HEK293 (cell line): Measurements from ENCODE around the gene PFN2.

Experiments used
- CTCF ChIA-PET: fragments of 350-600 bp; formaldehyde crosslinking; extraction: SDS; loops from one replicate; lab custom pipeline; 2021; ENCODE audit warnings: antibody characterized with exemption; lab: Yijun Ruan, JAX
- POLR2A ChIA-PET: fragments of 300-600 bp; formaldehyde crosslinking; extraction: SDS; loops from one replicate; lab custom pipeline; 2020; ENCODE audit warnings: antibody characterized with exemption, inconsistent platforms; lab: Yijun Ruan, JAX
- H3K27ac ChIP-seq: fragments of 200-500 bp; sonication (Bioruptor generic); 2 replicates; pipeline ENCODE4 v1.5.1; 2014; ENCODE audit warnings: low read depth, low read length, control low read depth, inconsistent platforms; ENCODE audit errors: extremely low read depth
- H3K36me3 ChIP-seq, 2 experiments: fragments of 200-500 bp in 1 of 2; sonication (Bioruptor generic) in 1 of 2; 1 replicate in 1 of 2; 2 replicates in 1 of 2; pipeline ENCODE4 v1.5.1; 2014 to 2017; ENCODE audit warnings: inconsistent platforms in 2 of 2, low read length in 2 of 2; ENCODE audit not compliant: control insufficient read depth in 2 of 2, insufficient read depth in 1 of 2
- H3K4me1 ChIP-seq: fragments of 200-500 bp; sonication (Bioruptor generic); 2 replicates; pipeline ENCODE4 v1.5.1; 2014; ENCODE audit warnings: mild to moderate bottlenecking, low read length, inconsistent platforms; ENCODE audit not compliant: control insufficient read depth, insufficient read depth
- H3K4me3 ChIP-seq: 2 replicates; pipeline ENCODE4 v1.5.1; 2011; ENCODE audit warnings: low read depth, mild to moderate bottlenecking, control low read depth, low read length, moderate library complexity
- H3K9me3 ChIP-seq: fragments of 200-500 bp; sonication (Bioruptor generic); 2 replicates; pipeline ENCODE4 v1.5.1; 2014; ENCODE audit warnings: low read depth, low read length, inconsistent platforms; ENCODE audit not compliant: control insufficient read depth, insufficient read depth
- KLF7 ChIP-seq: fragments of 450-650 bp; formaldehyde crosslinking; IDR thresholded peaks from 2 replicates; pipeline ENCODE4 v1.5.1; 2016; ENCODE audit warnings: missing biosample characterization, missing genetic modification characterization, borderline replicate concordance
- PRDM1 ChIP-seq: fragments of 450-650 bp; formaldehyde crosslinking; IDR thresholded peaks from 2 replicates; pipeline ENCODE4; 2016; ENCODE audit warnings: missing biosample characterization, missing genetic modification characterization
- REST ChIP-seq: fragments of 450-650 bp; formaldehyde crosslinking; IDR thresholded peaks from 2 replicates; pipeline ENCODE4 v1.5.1; 2016; ENCODE audit warnings: missing biosample characterization, missing genetic modification characterization
- SP3 ChIP-seq: fragments of 450-650 bp; formaldehyde crosslinking; IDR thresholded peaks from 2 replicates; pipeline ENCODE4 v1.5.1; 2016; ENCODE audit warnings: missing biosample characterization, missing genetic modification characterization
- ZBTB1 ChIP-seq: fragments of 450-650 bp; formaldehyde crosslinking; IDR thresholded peaks from 2 replicates; pipeline ENCODE4 v1.5.1; 2016; ENCODE audit warnings: missing biosample characterization, missing genetic modification characterization
- ZBTB21 ChIP-seq: fragments of 450-650 bp; formaldehyde crosslinking; IDR thresholded peaks from 2 replicates; pipeline ENCODE4 v1.5.1; 2017; ENCODE audit warnings: missing biosample characterization, missing genetic modification characterization
- ZBTB48 ChIP-seq: fragments of 450-650 bp; formaldehyde crosslinking; IDR thresholded peaks from 2 replicates; pipeline ENCODE4 v1.5.1; 2016; ENCODE audit warnings: missing biosample characterization, missing genetic modification characterization
- ZFP3 ChIP-seq: fragments of 450-650 bp; formaldehyde crosslinking; IDR thresholded peaks from 2 replicates; pipeline ENCODE4 v1.5.1; 2016; ENCODE audit warnings: low read depth, missing biosample characterization, missing genetic modification characterization
- ZNF138 ChIP-seq: fragments of 450-650 bp; formaldehyde crosslinking; IDR thresholded peaks from 2 replicates; pipeline ENCODE4 v1.5.1; 2016; ENCODE audit warnings: missing biosample characterization, missing genetic modification characterization, borderline replicate concordance
- ZNF157 ChIP-seq: fragments of 450-650 bp; formaldehyde crosslinking; IDR thresholded peaks from 2 replicates; pipeline ENCODE4 v1.5.1; 2016; ENCODE audit warnings: missing biosample characterization, missing genetic modification characterization
- ZNF175 ChIP-seq: fragments of 450-650 bp; formaldehyde crosslinking; IDR thresholded peaks from 2 replicates; pipeline ENCODE4 v1.5.1; 2016; ENCODE audit warnings: missing biosample characterization, missing genetic modification characterization
- ZNF274 ChIP-seq, 2 experiments: fragments of 200-500 bp in 1 of 2; fragments of 450-650 bp in 1 of 2; sonication (Bioruptor generic) in 1 of 2; formaldehyde crosslinking in 1 of 2; IDR thresholded peaks; 2 replicates each; pipeline versions ENCODE4 v1.5.1 to v1.6.1; 2014 to 2016; ENCODE audit warnings: borderline replicate concordance in 1 of 2, inconsistent platforms in 1 of 2, low read length in 1 of 2, missing biosample characterization in 1 of 2, missing genetic modification characterization in 1 of 2
- ZNF354C ChIP-seq: fragments of 450-650 bp; formaldehyde crosslinking; IDR thresholded peaks from 2 replicates; pipeline ENCODE4 v1.5.1; 2016; ENCODE audit warnings: missing biosample characterization, missing genetic modification characterization, low read depth, borderline replicate concordance
- ZNF366 ChIP-seq: fragments of 450-650 bp; formaldehyde crosslinking; conservative IDR thresholded peaks from 2 replicates; pipeline ENCODE4 v1.5.1; 2016; ENCODE audit warnings: missing biosample characterization, missing genetic modification characterization
- ZNF530 ChIP-seq: fragments of 450-650 bp; formaldehyde crosslinking; IDR thresholded peaks from 2 replicates; pipeline ENCODE4 v1.5.1; 2016; ENCODE audit warnings: low read depth, missing biosample characterization, missing genetic modification characterization
- ZNF560 ChIP-seq: fragments of 450-650 bp; formaldehyde crosslinking; IDR thresholded peaks from 2 replicates; pipeline ENCODE4 v1.5.1; 2017; ENCODE audit warnings: missing biosample characterization, missing genetic modification characterization, borderline replicate concordance
- ZSCAN23 ChIP-seq: fragments of 450-650 bp; formaldehyde crosslinking; IDR thresholded peaks from 2 replicates; pipeline ENCODE4 v1.5.1; 2016; ENCODE audit warnings: missing biosample characterization, missing genetic modification characterization
- ZSCAN5A ChIP-seq: fragments of 450-650 bp; formaldehyde crosslinking; IDR thresholded peaks from 2 replicates; pipeline ENCODE4 v1.5.1; 2016; ENCODE audit warnings: missing biosample characterization, missing genetic modification characterization
- ZXDB ChIP-seq: fragments of 450-650 bp; formaldehyde crosslinking; IDR thresholded peaks from 2 replicates; pipeline ENCODE4 v1.5.1; 2016; ENCODE audit warnings: missing biosample characterization, missing genetic modification characterization
- TF ChIP-seq, protein P1 (sequence below): fragments of 450-650 bp; formaldehyde crosslinking; IDR thresholded peaks from 2 replicates; pipeline ENCODE4 v1.5.1; 2016; ENCODE audit warnings: missing biosample characterization, missing genetic modification characterization

PFN2 gene

DNA sequence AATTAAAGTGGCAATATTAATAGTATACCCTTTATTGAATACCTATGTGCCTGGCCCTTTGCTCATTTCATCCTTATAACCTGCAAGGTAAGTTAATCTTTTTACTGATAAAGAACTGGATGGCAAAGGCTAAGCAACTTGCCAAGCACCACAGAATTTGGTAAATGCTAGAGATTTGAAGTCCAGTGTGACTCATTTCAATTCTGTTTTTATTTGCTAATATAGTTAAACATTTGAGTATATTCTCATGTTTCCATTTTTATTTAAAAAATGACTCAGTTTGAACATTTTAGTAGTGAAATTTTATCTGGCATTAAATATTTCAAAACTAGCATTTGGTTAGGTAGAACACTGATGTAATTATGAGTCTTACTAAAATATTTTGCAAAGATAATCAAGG is 11.3 kb downstream of the PFN2 start:
- Histone ChIP-seq H3K4me3 (no peak overlapping the region), H3K36me3 (peaks cover 0 to 27% of the 10 kb centered on the region in 2 experiments; a peak in 2 of 3 replicates), H3K4me1 (no peaks in the 10 kb centered on the region; the same call in 1 of the 2 replicates), H3K9me3 (no peaks in the 10 kb centered on the region), H3K27ac (no peak overlapping the region)
- ChIA-PET CTCF (interaction anchor here (2.6 kb wide), 1 partner anchor 22 kb away, joined by 6 read pairs; no protein-coding TSS in a partner anchor), POLR2A (no interaction called here)
- TF ChIP-seq, protein P1, sequence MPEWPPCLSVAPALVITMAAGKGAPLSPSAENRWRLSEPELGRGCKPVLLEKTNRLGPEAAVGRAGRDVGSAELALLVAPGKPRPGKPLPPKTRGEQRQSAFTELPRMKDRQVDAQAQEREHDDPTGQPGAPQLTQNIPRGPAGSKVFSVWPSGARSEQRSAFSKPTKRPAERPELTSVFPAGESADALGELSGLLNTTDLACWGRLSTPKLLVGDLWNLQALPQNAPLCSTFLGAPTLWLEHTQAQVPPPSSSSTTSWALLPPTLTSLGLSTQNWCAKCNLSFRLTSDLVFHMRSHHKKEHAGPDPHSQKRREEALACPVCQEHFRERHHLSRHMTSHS (tag by site-specific recombination): no peak
- TF ChIP-seq ZBTB1 (tag by site-specific recombination) (no peak), ZXDB (tag by site-specific recombination) (no peak), ZNF138 (no peak), ZNF274 (IDR thresholded peaks at IDR 0.05; ENCODE audit: low read length) (no peak), ZNF274 (tag by site-specific recombination; IDR thresholded peaks at IDR 0.05; ENCODE audit: borderline replicate concordance) (no peak), KLF7 (tag by site-specific recombination) (no peak), ZSCAN5A (no peak), SP3 (no peak), ZNF175 (tag by site-specific recombination) (no peak), ZNF157 (tag by site-specific recombination) (no peak), PRDM1 (tag by site-specific recombination) (no peak), REST (tag by site-specific recombination) (no peak), ZNF366 (no peak)

DNA sequence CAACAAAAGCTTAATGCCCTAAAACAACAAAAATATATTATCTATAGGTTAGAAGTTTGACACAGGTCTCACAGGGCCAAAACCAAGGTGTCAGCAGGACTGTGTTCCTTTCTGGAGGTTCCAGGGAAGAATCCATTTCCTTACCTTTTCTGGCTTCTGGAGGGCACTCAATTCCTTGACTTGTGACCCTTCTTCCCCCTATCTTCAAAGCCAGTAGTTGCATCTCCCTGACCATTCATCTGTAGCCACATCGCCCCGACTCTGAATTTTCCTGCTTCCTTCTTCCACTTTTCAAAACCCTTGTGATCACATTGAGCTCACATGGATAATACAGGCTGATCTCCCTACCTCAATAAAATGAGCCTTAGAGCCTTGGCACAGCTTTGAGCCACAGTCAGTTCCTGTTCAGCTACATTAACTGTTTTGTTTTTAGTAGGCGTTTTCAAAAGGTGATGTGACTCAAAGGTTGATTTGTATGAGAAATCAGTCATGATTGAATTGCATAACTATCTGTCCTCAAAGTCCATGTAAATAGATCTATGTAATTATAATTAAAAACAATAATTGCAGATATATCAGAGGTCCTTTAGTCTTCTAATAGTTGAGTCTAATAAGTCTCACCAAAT is 12.4 kb downstream of the PFN2 start:
- Histone ChIP-seq H3K27ac (no peak overlapping the region), H3K4me3 (no peak overlapping the region), H3K9me3 (no peaks in the 10 kb centered on the region), H3K36me3 (peaks cover 0 to 15% of the 10 kb centered on the region in 2 experiments; a peak in 2 of 3 replicates), H3K4me1 (no peaks in the 10 kb centered on the region; the same call in 1 of the 2 replicates)
- TF ChIP-seq ZNF560 (no peak), ZNF354C (tag by site-specific recombination) (no peak), ZNF530 (tag by site-specific recombination) (no peak), ZBTB48 (tag by site-specific recombination) (no peak), ZFP3 (tag by site-specific recombination) (no peak), ZSCAN23 (tag by site-specific recombination) (no peak), ZBTB21 (no peak)
- ChIA-PET CTCF (interaction anchor here (0.6 to 2.6 kb wide), 3 partner anchors 9 to 258 kb away, joined by 3 to 6 read pairs (median 3); no protein-coding TSS in a partner anchor), POLR2A (no interaction called here)
